ENCODE measurements around the gene ULK2. TPM values are rescaled to one million over a fixed set of nuclear protein-coding genes. Genes with fewer than 3 reads are reported as not detected.

The ULK2 gene
- total and polyA plus RNA-seq, 12 donors = 9.5 to 32.0 (median 15.1) TPM

DNA sequence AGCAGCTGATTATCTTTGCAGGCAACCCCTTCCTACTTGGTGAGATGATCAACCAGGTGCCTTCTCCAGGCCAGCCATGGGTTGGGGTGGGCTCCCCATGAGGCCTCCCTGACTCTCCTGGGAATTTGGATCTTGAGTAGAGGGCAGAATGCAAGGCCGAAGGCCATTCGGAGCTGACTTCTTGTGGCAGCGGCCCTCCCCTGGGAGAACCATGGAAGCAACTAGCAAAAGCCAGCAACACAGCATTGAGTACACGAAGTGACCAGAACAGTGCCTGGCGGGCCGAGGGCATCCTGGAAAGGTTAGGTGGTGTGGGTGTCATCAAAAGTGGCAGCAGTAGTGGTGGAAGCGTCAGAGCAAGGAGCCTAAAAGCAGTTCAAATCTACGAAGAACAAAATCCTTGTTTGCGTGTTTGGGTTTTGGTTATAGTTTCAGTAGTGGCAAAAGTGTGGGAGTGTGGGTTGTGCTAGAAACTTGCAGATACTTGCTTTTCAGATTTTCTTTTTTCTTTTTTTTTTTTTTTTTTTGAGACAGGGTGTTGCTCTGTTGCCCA, 117.6 kb downstream of the ULK2 start:
- Histone ChIP-seq H3K4me1 (replicated peaks in 1 of 2) (peaks cover 17 to 18% of the 10 kb centered on the region in 2 donors), H3K4me3 (no peak overlapping the region), H3K9me3 (replicated peaks in 1 of 3) (no peaks in the 10 kb centered on the region), H3K36me3 (replicated peaks in 1 of 2) (no peaks in the 10 kb centered on the region), H3K27ac (no peak overlapping the region), H3K27me3 (no peaks in the 10 kb centered on the region)
- intact Hi-C loops (cut with DNase I) = loop anchor here in 1 of 2 donors (10.0 kb wide), 1 partner anchor 75 kb away; no protein-coding TSS in a partner anchor
- DNase-seq = no peak
- 92 to 96% (median 95%) methylated on average over 9 of the region's 9 CpGs for WGBS, 4 donors
- TF ChIP-seq, protein P1, sequence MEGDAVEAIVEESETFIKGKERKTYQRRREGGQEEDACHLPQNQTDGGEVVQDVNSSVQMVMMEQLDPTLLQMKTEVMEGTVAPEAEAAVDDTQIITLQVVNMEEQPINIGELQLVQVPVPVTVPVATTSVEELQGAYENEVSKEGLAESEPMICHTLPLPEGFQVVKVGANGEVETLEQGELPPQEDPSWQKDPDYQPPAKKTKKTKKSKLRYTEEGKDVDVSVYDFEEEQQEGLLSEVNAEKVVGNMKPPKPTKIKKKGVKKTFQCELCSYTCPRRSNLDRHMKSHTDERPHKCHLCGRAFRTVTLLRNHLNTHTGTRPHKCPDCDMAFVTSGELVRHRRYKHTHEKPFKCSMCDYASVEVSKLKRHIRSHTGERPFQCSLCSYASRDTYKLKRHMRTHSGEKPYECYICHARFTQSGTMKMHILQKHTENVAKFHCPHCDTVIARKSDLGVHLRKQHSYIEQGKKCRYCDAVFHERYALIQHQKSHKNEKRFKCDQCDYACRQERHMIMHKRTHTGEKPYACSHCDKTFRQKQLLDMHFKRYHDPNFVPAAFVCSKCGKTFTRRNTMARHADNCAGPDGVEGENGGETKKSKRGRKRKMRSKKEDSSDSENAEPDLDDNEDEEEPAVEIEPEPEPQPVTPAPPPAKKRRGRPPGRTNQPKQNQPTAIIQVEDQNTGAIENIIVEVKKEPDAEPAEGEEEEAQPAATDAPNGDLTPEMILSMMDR (IDR thresholded peaks at IDR 0.05) = no peak
- TF ChIP-seq POLR2A (IDR thresholded peaks at IDR 0.05) = no peak

DNA sequence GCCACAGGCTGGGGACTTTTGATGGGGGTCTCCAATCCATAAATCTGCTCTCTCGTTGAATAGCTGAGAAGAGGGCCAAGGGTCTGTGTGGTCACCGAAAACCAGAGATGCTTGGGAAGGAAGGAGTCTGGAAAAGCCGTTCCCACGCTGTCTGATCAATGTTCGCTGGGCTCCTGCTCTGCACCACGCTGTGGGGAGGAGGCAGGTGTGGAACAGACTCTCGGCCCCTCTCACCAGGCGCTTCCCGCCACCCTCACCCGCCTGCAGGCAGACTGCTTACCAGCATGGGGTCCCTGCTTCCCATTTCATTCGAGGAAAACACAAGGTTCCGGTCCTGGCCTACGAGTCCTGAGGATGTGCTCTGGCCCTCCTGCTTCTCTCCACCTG, 118.9 kb downstream of the ULK2 start:
- intact Hi-C loops (cut with DNase I) = loop anchor here in 1 of 2 donors (10.0 kb wide), 1 partner anchor 74 kb away; no protein-coding TSS in a partner anchor

DNA sequence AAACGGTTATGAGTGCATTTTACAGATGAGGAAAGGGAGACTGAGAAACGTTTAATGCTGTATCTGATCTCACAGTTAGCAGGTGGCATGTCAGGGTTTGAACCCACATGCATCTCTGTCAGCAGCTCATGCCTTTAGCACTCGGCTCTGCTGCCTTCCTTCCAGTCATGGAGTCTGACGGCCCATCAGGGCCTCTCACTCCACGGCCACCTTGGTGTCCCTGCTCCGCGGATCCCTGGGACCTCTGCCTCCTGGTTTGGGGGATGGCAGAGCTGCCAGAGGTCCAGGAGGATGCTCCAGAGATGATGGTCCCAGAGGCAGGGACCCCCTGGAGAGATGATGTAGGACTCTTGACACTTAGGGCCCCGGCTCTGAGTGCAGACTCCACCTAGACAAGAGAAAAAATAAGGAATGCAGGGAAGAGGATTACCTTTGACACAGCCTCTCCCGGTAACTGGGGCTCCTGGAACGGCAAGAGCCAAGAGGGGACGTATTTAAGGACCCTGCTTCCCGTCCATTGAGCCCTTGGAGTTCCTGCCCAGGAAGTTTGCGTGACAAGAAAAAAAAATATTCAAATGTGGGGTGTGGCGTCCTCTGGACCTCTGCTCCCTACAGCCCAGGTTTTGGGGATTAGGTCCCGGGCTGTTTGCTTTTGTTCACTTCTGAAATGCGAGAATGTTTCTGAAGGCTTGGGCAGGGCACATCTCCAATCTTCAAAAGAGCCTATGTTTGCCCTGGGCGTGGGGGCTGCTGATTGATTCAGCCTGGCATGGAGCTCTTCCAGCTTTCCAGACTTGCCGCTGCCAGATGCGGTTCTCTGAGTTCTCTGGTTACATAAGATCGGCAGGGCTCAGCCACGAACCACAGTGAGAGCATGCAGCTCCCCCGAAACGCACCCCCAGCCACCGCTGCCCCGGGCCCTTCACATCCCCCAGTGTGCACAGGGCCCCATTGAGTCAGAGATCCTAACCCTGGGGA, 119.6 kb downstream of the ULK2 start, which contains the start of gene ALDH3A1:
Gene ALDH3A1, minus strand, starts transcription at position 470 of the 978 bp plus-strand sequence. CDS start 3,169 bp downstream, outside the sequence.
- no peak within 1 kb of the TSS for H3K4me3 ChIP-seq
- DNase-seq = no peak
- 72 to 81% (median 76%) methylated on average over 16 to 25 of the region's 25 CpGs for WGBS, 4 donors

More for the DNA sequence above, 118.9 kb downstream of the ULK2 start:
- Histone ChIP-seq H3K9me3 (replicated peaks in 1 of 3) (no peaks in the 10 kb centered on the region), H3K4me1 (replicated peaks in 1 of 2) (peaks cover 17 to 22% of the 10 kb centered on the region in 2 donors), H3K27me3 (no peaks in the 10 kb centered on the region), H3K36me3 (replicated peaks in 1 of 2) (no peaks in the 10 kb centered on the region), H3K27ac (no peak overlapping the region), H3K4me3 (no peak overlapping the region)
- TF ChIP-seq, protein P1 (IDR thresholded peaks at IDR 0.05) = no peak
- TF ChIP-seq POLR2A (IDR thresholded peaks at IDR 0.05) = no peak
- DNase-seq = no peak
- 69 to 86% (median 79%) methylated on average over 8 to 13 of the region's 13 CpGs for WGBS, 4 donors

More for the DNA sequence above, 119.6 kb downstream of the ULK2 start, which contains the start of gene ALDH3A1:
- H3K27ac ChIP-seq = no peak within 1 kb of the TSS
- no peaks in the 10 kb centered on the region for H3K27me3 ChIP-seq
- TF ChIP-seq, protein P1 (IDR thresholded peaks at IDR 0.05) = no peak
- no peak for TF ChIP-seq POLR2A (IDR thresholded peaks at IDR 0.05)
- peaks cover 10 to 16% of the 10 kb centered on the region in 2 donors for H3K4me1 ChIP-seq (replicated peaks in 1 of 2)
- intact Hi-C loops (cut with DNase I) = loop anchor here in 1 of 2 donors (10.0 kb wide), 1 partner anchor 73 kb away; no protein-coding TSS in a partner anchor
- no peaks in the 10 kb centered on the region for H3K9me3 ChIP-seq (replicated peaks in 1 of 3)
- H3K36me3 ChIP-seq (replicated peaks in 1 of 2) = no peaks in the 10 kb centered on the region

Data from adrenal gland (tissue), 12 donors.